ENCODE measurements around the gene MBD3L1. TPM values are rescaled to one million over a fixed set of nuclear protein-coding genes. Genes with fewer than 3 reads are reported as not detected.

MBD3L1 gene
- not detected for total RNA-seq

DNA sequence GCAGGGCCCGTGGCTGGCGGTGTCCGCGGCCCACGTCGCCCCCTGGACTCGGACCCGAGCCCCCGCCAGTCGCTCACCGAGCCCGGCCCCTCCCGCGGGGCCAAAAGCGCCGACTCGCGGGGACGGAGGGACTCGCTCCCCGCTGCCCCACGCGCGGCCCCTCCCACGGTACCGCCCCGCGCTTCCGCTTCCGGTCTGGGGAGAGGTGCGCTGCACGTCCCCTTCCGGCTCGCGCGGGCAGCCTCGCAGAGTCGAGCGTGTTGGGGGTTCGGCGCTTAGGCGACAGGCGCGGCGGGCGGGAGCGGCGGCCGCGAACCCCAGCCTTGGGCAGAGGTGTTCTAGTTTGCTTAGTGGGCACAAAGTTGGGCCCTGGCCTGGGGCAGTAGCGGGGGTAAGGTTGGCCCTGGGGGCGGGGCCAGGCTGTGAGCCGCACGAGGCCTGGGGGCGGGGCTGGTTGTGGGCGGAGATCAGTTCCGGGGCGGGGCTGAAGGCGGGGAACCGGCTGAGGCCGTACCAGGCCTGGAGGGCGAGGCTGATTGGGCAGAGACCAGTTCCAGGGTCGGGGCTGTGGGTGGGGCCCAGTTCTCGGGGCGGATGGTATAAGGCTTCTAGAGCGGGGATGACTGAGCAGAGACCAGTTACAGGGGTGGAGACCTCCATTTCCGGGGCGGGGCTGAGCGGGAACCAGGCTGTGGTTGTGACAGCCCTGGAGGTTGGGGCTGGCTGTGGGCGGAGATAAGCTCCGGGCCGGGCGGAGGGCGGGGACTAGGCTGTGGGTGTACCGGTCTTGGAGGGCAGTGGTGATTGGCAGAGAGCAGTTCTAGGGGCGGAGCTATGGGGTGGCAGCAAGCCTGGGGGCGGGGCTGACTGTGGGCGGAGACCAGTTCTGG, at the start of gene MBD3L1, which contains the start of gene ZNF558:
TSS of gene MBD3L1 (plus strand) at position 246 of the 890 bp plus-strand sequence. CDS start 10,302 bp downstream, outside the sequence.
TSS of gene ZNF558 (minus strand) at position 173 of the 890 bp plus-strand sequence. CDS start 9,645 bp downstream, outside the sequence.
- no peaks in the 10 kb centered on the region for H3K27me3 Mint-ChIP-seq
- H3K27ac Mint-ChIP-seq: peak within 1 kb of the TSS; percentile 90
- H3K9me3 Mint-ChIP-seq (ENCODE audit: low read depth): no peaks in the 10 kb centered on the region
- peak within 1 kb of the TSS; percentile 79 for H3K4me3 Mint-ChIP-seq
- peaks cover 19% of the 10 kb centered on the region for H3K4me1 Mint-ChIP-seq
- ChIA-PET POLR2A (interaction anchor here (0.7 to 1.3 kb wide), 3 partner anchors 9 to 937 kb away, joined by 3 to 5 read pairs (median 4); partner anchors contain the start of gene ZNF846), CTCF (interaction anchor here (1.2 kb wide), 1 partner anchor 23 kb away, joined by 3 read pairs; no protein-coding TSS in a partner anchor)
- intact Hi-C loops (cut with DNase I, micrococcal nuclease): loop anchor here (1.0 to 5.0 kb wide), 18 partner anchors 180 to 1003 kb away; partner anchors contain the start of genes ZNF846 (in 2 of the 2), ELAVL1 (in 1 of the 2), MAP2K7 (in 1 of the 2) and MARCHF2 (in 1 of the 2)
- DNase-seq: peak; percentile 100
- peaks cover 18% of the 10 kb centered on the region for H3K36me3 Mint-ChIP-seq (ENCODE audit: low read depth)
- ATAC-seq: peak; percentile 95

GRCh38 chr19:8794823-8795222, 37.4 kb upstream of the MBD3L1 start:
- CTCF ChIA-PET: no interaction called here
- ATAC-seq (no peak), DNase-seq (no peak)
- H3K27ac Mint-ChIP-seq: no peak overlapping the region
- H3K27me3 Mint-ChIP-seq: no peaks in the 10 kb centered on the region
- no peak overlapping the region for H3K4me3 Mint-ChIP-seq
- H3K4me1 Mint-ChIP-seq: no peaks in the 10 kb centered on the region
- peaks cover 14% of the 10 kb centered on the region for H3K9me3 Mint-ChIP-seq (ENCODE audit: low read depth)
- POLR2A ChIA-PET: no interaction called here
- H3K36me3 Mint-ChIP-seq (ENCODE audit: low read depth): peaks cover 2% of the 10 kb centered on the region
- intact Hi-C loops (cut with DNase I, micrococcal nuclease): no loop called here

GRCh38 chr19:8806661-8807060, 25.5 kb upstream of the MBD3L1 start:
- intact Hi-C loops (cut with DNase I, micrococcal nuclease): no loop called here
- ChIA-PET POLR2A (no interaction called here), CTCF (no interaction called here)
- no peaks in the 10 kb centered on the region for H3K4me1 Mint-ChIP-seq
- no peaks in the 10 kb centered on the region for H3K27me3 Mint-ChIP-seq
- H3K36me3 Mint-ChIP-seq (ENCODE audit: low read depth): peaks cover 72% of the 10 kb centered on the region
- ATAC-seq (no peak), DNase-seq (no peak)
- H3K27ac Mint-ChIP-seq: no peak overlapping the region
- no peak overlapping the region for H3K4me3 Mint-ChIP-seq
- H3K9me3 Mint-ChIP-seq (ENCODE audit: low read depth): peaks cover 58% of the 10 kb centered on the region

DNA sequence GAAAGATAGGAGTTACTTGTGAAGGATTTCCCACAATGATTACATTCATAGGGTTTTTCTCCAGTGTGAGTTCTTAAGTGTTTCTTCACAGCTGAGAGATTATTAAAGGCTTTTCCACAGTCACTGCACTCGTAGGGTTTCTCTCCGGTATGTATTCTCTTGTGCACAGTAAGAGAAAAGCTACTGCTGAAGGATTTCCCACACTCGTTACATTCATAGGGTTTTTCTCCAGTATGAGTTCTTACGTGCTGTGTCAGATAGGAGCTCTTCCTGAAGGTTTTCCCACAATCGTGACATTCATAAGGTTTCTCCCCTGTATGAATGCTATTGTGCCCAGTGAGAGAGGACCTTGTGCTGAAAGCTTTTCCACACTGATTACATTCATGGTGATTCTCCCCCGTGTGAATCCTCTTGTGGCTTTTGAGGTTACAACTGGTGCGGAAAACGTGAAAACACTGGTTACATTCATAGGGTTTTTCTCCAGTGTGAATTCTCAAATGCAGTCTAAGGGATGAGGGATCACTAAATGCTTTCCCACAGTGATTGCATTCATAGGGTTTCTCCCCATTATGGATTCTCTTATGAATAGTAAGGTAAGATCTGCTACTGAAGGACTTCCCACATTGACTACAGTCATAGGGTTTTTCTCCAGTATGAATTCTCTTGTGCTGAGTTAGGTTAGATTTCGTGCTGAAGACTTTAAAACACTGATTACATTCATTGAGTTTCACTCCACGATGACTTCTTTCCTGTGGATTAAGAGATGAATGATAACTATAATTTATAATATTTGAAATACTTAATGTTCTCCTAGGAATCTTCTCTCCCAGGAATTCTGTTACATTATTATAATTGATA, 20.6 kb upstream of the MBD3L1 start:
- Mint-ChIP-seq H3K27me3 (no peaks in the 10 kb centered on the region), H3K27ac (no peak overlapping the region), H3K9me3 (ENCODE audit: low read depth) (peaks cover 62% of the 10 kb centered on the region), H3K36me3 (ENCODE audit: low read depth) (peaks cover 89% of the 10 kb centered on the region), H3K4me1 (no peaks in the 10 kb centered on the region), H3K4me3 (no peak overlapping the region)
- ChIA-PET CTCF (interaction anchor here (0.6 kb wide), 1 partner anchor 652 kb away, joined by 3 read pairs; no protein-coding TSS in a partner anchor), POLR2A (no interaction called here)
- DNase-seq (no peak), ATAC-seq (no peak)
- intact Hi-C loops (cut with DNase I, micrococcal nuclease): no loop called here

GRCh38 chr19:8814176-8814575, 18.0 kb upstream of the MBD3L1 start:
- H3K4me1 Mint-ChIP-seq: no peaks in the 10 kb centered on the region
- DNase-seq (no peak), ATAC-seq (no peak)
- ChIA-PET POLR2A (no interaction called here), CTCF (no interaction called here)
- intact Hi-C loops (cut with DNase I, micrococcal nuclease): no loop called here
- no peak overlapping the region for H3K4me3 Mint-ChIP-seq
- no peaks in the 10 kb centered on the region for H3K27me3 Mint-ChIP-seq
- H3K36me3 Mint-ChIP-seq (ENCODE audit: low read depth): peaks cover 95% of the 10 kb centered on the region
- no peak overlapping the region for H3K27ac Mint-ChIP-seq
- H3K9me3 Mint-ChIP-seq (ENCODE audit: low read depth): peaks cover 61% of the 10 kb centered on the region

DNA sequence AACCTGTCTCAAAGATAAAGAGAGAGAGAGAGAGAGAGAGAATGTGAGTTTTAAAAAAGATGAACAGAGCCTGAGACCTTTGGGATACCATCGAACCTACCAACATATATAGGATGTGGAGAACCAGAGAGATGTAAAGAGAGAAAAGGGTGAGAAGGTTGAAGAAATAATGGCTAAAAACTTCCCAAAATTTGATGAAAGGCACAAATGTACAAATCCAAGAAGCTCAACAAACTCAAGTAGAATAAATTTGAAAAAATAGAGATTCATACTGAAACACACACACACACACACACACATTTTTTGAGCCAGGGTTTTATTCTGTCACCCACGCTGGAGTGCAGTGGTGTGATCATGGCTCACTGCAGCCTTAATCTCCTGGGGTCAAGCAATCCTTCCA, 16.4 kb upstream of the MBD3L1 start:
- DNase-seq: no peak
- intact Hi-C loops (cut with DNase I, micrococcal nuclease): no loop called here
- peaks cover 99% of the 10 kb centered on the region for H3K36me3 Mint-ChIP-seq (ENCODE audit: low read depth)
- H3K27ac Mint-ChIP-seq: no peak overlapping the region
- ATAC-seq: no peak
- ChIA-PET POLR2A (no interaction called here), CTCF (no interaction called here)
- peaks cover 59% of the 10 kb centered on the region for H3K9me3 Mint-ChIP-seq (ENCODE audit: low read depth)
- no peaks in the 10 kb centered on the region for H3K27me3 Mint-ChIP-seq
- H3K4me1 Mint-ChIP-seq: no peaks in the 10 kb centered on the region
- no peak overlapping the region for H3K4me3 Mint-ChIP-seq

- H3K27ac Mint-ChIP-seq: no peak overlapping the region
- ChIA-PET CTCF (interaction anchor here (0.9 kb wide), 1 partner anchor 20 kb away, joined by 3 read pairs; no protein-coding TSS in a partner anchor), POLR2A (interaction anchor here (0.6 kb wide), 1 partner anchor 626 kb away, joined by 3 read pairs; no protein-coding TSS in a partner anchor)
- peaks cover 33% of the 10 kb centered on the region for H3K9me3 Mint-ChIP-seq (ENCODE audit: low read depth)
- ATAC-seq (no peak), DNase-seq (no peak)
- H3K4me1 Mint-ChIP-seq: no peaks in the 10 kb centered on the region
- H3K27me3 Mint-ChIP-seq: no peaks in the 10 kb centered on the region
- H3K4me3 Mint-ChIP-seq: no peak overlapping the region
- H3K36me3 Mint-ChIP-seq (ENCODE audit: low read depth): peaks cover 97% of the 10 kb centered on the region
- intact Hi-C loops (cut with DNase I, micrococcal nuclease): no loop called here
These were observed 11.9 kb upstream of the MBD3L1 start for GRCh38 chr19:8820234-8820633.

DNA sequence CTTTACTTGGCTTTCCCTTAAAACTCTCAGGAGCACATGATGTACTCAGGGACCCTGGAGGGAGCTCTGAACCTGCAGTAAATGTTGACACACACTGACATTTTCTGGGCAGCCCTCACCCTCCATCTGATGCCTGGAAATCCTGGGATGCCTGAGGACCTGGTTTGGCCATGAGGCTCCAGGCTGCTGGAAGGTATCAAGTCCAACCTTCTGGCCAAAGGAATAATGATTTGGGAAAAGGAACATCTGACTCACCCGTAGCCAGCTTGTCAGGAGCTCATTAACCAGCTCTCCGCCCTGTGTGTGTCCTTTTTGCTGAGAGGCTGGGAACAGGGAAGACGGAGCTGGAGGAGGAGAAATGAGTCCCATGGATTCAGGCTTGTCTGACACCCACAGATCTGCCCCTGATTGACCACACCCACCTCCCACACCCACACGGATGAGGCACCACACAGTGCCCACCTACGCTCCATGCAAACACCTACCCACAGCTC, 10.4 kb upstream of the MBD3L1 start:
- no peaks in the 10 kb centered on the region for H3K27me3 Mint-ChIP-seq
- intact Hi-C loops (cut with DNase I, micrococcal nuclease): no loop called here
- no peak overlapping the region for H3K27ac Mint-ChIP-seq
- peaks cover 22% of the 10 kb centered on the region for H3K9me3 Mint-ChIP-seq (ENCODE audit: low read depth)
- POLR2A ChIA-PET: no interaction called here
- CTCF ChIA-PET: no interaction called here
- no peak overlapping the region for H3K4me3 Mint-ChIP-seq
- H3K4me1 Mint-ChIP-seq: no peaks in the 10 kb centered on the region
- no peak for ATAC-seq
- H3K36me3 Mint-ChIP-seq (ENCODE audit: low read depth): peaks cover 92% of the 10 kb centered on the region
- no peak for DNase-seq

DNA sequence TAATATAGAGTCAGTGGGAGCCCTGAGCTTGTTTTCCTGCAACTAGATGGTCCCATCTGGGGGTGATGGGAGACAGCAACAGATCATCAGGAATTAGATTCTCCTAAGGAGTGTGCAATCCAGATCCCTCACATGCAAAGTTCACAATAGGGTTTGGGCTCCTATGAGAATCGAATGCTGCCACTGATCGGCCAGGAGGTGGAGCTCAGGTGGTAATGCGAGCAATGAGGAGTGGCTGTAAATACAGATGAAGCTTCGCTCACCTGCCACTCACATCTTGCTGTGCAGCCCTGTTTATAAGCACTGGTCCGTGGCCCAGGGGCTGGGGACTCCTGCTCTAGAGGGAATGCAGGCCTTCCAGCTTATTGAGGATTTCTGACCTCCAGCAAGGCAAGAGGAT, 5.8 kb upstream of the MBD3L1 start:
- no peaks in the 10 kb centered on the region for H3K27me3 Mint-ChIP-seq
- no peak overlapping the region for H3K4me3 Mint-ChIP-seq
- ATAC-seq (no peak), DNase-seq (peak; percentile 6)
- POLR2A ChIA-PET: no interaction called here
- CTCF ChIA-PET: no interaction called here
- H3K9me3 Mint-ChIP-seq (ENCODE audit: low read depth): no peaks in the 10 kb centered on the region
- H3K4me1 Mint-ChIP-seq: peaks cover 11% of the 10 kb centered on the region
- no peak overlapping the region for H3K27ac Mint-ChIP-seq
- intact Hi-C loops (cut with DNase I, micrococcal nuclease): no loop called here
- peaks cover 70% of the 10 kb centered on the region for H3K36me3 Mint-ChIP-seq (ENCODE audit: low read depth)

GRCh38 chr19:8827277-8827676, 4.9 kb upstream of the MBD3L1 start:
- H3K36me3 Mint-ChIP-seq (ENCODE audit: low read depth): peaks cover 60% of the 10 kb centered on the region
- DNase-seq (no peak), ATAC-seq (no peak)
- no peaks in the 10 kb centered on the region for H3K9me3 Mint-ChIP-seq (ENCODE audit: low read depth)
- H3K4me3 Mint-ChIP-seq: no peak overlapping the region
- ChIA-PET CTCF (no interaction called here), POLR2A (no interaction called here)
- H3K27ac Mint-ChIP-seq: no peak overlapping the region
- no peaks in the 10 kb centered on the region for H3K27me3 Mint-ChIP-seq
- H3K4me1 Mint-ChIP-seq: peaks cover 11% of the 10 kb centered on the region
- intact Hi-C loops (cut with DNase I, micrococcal nuclease): no loop called here

DNA sequence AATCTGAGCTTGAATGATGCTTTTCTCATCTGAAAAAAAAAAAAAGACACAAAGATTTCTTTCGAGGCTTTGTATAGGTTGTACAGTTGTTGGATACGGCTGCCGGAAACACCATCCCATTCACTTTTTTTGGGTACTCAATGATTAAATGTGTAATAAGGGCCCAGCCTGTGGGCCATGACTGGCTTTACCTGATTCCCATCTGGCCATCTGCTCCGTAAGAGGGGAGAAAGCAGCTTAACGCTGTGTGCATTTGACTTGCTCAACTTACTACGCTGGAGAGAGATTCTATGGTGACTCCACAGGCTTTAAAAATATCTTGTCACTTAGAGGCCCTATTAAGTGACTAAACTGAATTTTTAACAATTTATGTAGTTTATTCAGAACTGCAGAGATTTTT, 804 bp upstream of the MBD3L1 start:
- ChIA-PET POLR2A (no interaction called here), CTCF (interaction anchor here (1.2 kb wide), 1 partner anchor 22 kb away, joined by 3 read pairs; no protein-coding TSS in a partner anchor)
- Mint-ChIP-seq H3K4me1 (peaks cover 19% of the 10 kb centered on the region), H3K36me3 (ENCODE audit: low read depth) (peaks cover 27% of the 10 kb centered on the region), H3K27me3 (no peaks in the 10 kb centered on the region), H3K9me3 (ENCODE audit: low read depth) (no peaks in the 10 kb centered on the region), H3K4me3 (peak overlapping the region; percentile 79), H3K27ac (peak overlapping the region; percentile 84)
- no peak for ATAC-seq
- intact Hi-C loops (cut with DNase I, micrococcal nuclease): loop anchor here (5.0 kb wide), 4 partner anchors 179 to 936 kb away; partner anchors contain the start of genes ELAVL1 (in 1 of the 2), MAP2K7 (in 1 of the 2) and ZNF846 (in 1 of the 2)
- DNase-seq: no peak
